GM21423 (cell line): ENCODE data around the gene LMBR1.

Experiments
- ATAC-seq: cut with Tn5 transposase; IDR thresholded peaks from one replicate; pipeline ENCODE4 v1.9.1; 2021; ENCODE audit warnings: mild to moderate bottlenecking, moderate library complexity; ENCODE audit not compliant: unreplicated experiment

The LMBR1 gene

GRCh38 chr7:156764016-156764669, 128.8 kb downstream of the LMBR1 start:
- no peak for ATAC-seq

GRCh38 chr7:156759579-156760202, 133.3 kb downstream of the LMBR1 start:
- no peak for ATAC-seq

GRCh38 chr7:156759143-156759542, 133.8 kb downstream of the LMBR1 start:
- no peak for ATAC-seq

- ATAC-seq: no peak
These were observed 138.8 kb downstream of the LMBR1 start for GRCh38 chr7:156754201-156754600.

GRCh38 chr7:156753630-156754029, 139.4 kb downstream of the LMBR1 start:
- no peak for ATAC-seq

GRCh38 chr7:156753229-156753560, 139.8 kb downstream of the LMBR1 start:
- no peak for ATAC-seq

GRCh38 chr7:156752367-156753228, 140.4 kb downstream of the LMBR1 start:
- ATAC-seq: no peak

- no peak for ATAC-seq
These were observed 141.7 kb downstream of the LMBR1 start for GRCh38 chr7:156751319-156751718.

GRCh38 chr7:156747718-156748117, 145.3 kb downstream of the LMBR1 start:
- no peak for ATAC-seq

- ATAC-seq: no peak
These were observed 146.1 kb downstream of the LMBR1 start for GRCh38 chr7:156746891-156747290.

- ATAC-seq: no peak
These were observed 153.4 kb downstream of the LMBR1 start for GRCh38 chr7:156739596-156739995.

- ATAC-seq: no peak
These were observed 157.1 kb downstream of the LMBR1 start for GRCh38 chr7:156735851-156736250.

GRCh38 chr7:156733638-156734037, 159.3 kb downstream of the LMBR1 start:
- ATAC-seq: no peak

- no peak for ATAC-seq
These were observed 160.8 kb downstream of the LMBR1 start for GRCh38 chr7:156732091-156732625.

- no peak for ATAC-seq
These were observed 161.3 kb downstream of the LMBR1 start for GRCh38 chr7:156731651-156732050.

- no peak for ATAC-seq
These were observed 167.0 kb downstream of the LMBR1 start for GRCh38 chr7:156725936-156726335.

- no peak for ATAC-seq
These were observed 167.9 kb downstream of the LMBR1 start for GRCh38 chr7:156725073-156725472.

- ATAC-seq: no peak
These were observed 170.7 kb downstream of the LMBR1 start for GRCh38 chr7:156722043-156722826.

- no peak for ATAC-seq
These were observed 189.1 kb downstream of the LMBR1 start for GRCh38 chr7:156703773-156704482.

- ATAC-seq: no peak
These were observed 189.8 kb downstream of the LMBR1 start for GRCh38 chr7:156703209-156703608.
